H9 (cell line): ENCODE results near the gene GFY. TPM values are rescaled to one million over a fixed set of nuclear protein-coding genes. Genes with fewer than 3 reads are reported as not detected.

ENCODE experiments used
- DNase-seq: peaks from one replicate; pipeline ENCODE4 v3.0.0-alpha.2; 2017
- H2AFZ ChIP-seq: one replicate; pipeline ENCODE4 v1.6.1; 2013; ENCODE audit warnings: mild to moderate bottlenecking, low read length, control low read depth, moderate library complexity
- H2AK5ac ChIP-seq: 2 replicates; pipeline ENCODE4 v1.6.1; 2013; ENCODE audit warnings: low read length, control low read depth, mixed read lengths; ENCODE audit not compliant: insufficient read length
- H2BK120ac ChIP-seq: one replicate; pipeline ENCODE4 v1.6.1; 2013; ENCODE audit warnings: low read depth, mild to moderate bottlenecking, low read length, control low read depth, inconsistent platforms; ENCODE audit not compliant: poor library complexity, severe bottlenecking
- H2BK12ac ChIP-seq: 2 replicates; pipeline ENCODE4 v1.6.1; 2013; ENCODE audit warnings: low read length, control low read depth, mixed read lengths, low read depth; ENCODE audit not compliant: insufficient read length
- H2BK15ac ChIP-seq: 2 replicates; pipeline ENCODE4 v1.6.1; 2013; ENCODE audit warnings: low read depth, low read length, control low read depth
- H2BK20ac ChIP-seq: one replicate; pipeline ENCODE4 v1.6.1; 2013; ENCODE audit warnings: low read depth, mild to moderate bottlenecking, low read length, control low read depth, inconsistent platforms; ENCODE audit not compliant: poor library complexity, severe bottlenecking
- H2BK5ac ChIP-seq: 2 replicates; pipeline ENCODE4 v1.6.1; 2013; ENCODE audit warnings: low read length, control low read depth, mixed read lengths; ENCODE audit not compliant: insufficient read length
- H3K14ac ChIP-seq: 2 replicates; pipeline ENCODE4 v1.6.1; 2013; ENCODE audit warnings: low read length, control low read depth; ENCODE audit not compliant: insufficient read depth
- H3K18ac ChIP-seq: 2 replicates; pipeline ENCODE4 v1.6.1; 2013; ENCODE audit warnings: low read depth, mild to moderate bottlenecking, mixed read lengths, low read length, control low read depth; ENCODE audit not compliant: insufficient read length
- H3K23ac ChIP-seq: 2 replicates; pipeline ENCODE4 v1.6.1; 2013; ENCODE audit warnings: low read length, control low read depth, mixed read lengths, low read depth; ENCODE audit not compliant: insufficient read length
- H3K23me2 ChIP-seq: 2 replicates; pipeline ENCODE4 v1.6.1; 2013; ENCODE audit warnings: low read depth, mild to moderate bottlenecking, mixed read lengths, low read length, control low read depth; ENCODE audit not compliant: insufficient read length, poor library complexity, severe bottlenecking
- H3K27ac ChIP-seq: 2 replicates; pipeline ENCODE4 v1.5.1; 2013; ENCODE audit warnings: low read length, control low read depth, mixed read lengths, low read depth; ENCODE audit not compliant: insufficient read length
- H3K27me3 ChIP-seq: 2 replicates; pipeline ENCODE4 v1.6.1; 2013; ENCODE audit warnings: low read length, control low read depth, inconsistent platforms; ENCODE audit not compliant: insufficient read depth
- H3K4ac ChIP-seq: 2 replicates; pipeline ENCODE4 v1.6.1; 2013; ENCODE audit warnings: low read depth, mild to moderate bottlenecking, control low read depth, inconsistent platforms, low read length, moderate library complexity
- H3K4me1 ChIP-seq: 2 replicates; pipeline ENCODE4 v1.6.1; 2013; ENCODE audit warnings: low read length, control low read depth, inconsistent platforms; ENCODE audit not compliant: insufficient read depth
- H3K4me2 ChIP-seq: 2 replicates; pipeline ENCODE4 v1.6.1; 2013; ENCODE audit warnings: low read length, control low read depth, mixed read lengths; ENCODE audit not compliant: insufficient read length, insufficient read depth
- H3K56ac ChIP-seq: 2 replicates; pipeline ENCODE4 v1.6.1; 2013; ENCODE audit warnings: low read depth, mild to moderate bottlenecking, mixed read lengths, low read length, control low read depth; ENCODE audit not compliant: insufficient read length
- H3K79me1 ChIP-seq: 2 replicates; pipeline ENCODE4 v1.6.1; 2013; ENCODE audit warnings: low read depth, mild to moderate bottlenecking, moderate library complexity, low read length, control low read depth, inconsistent platforms; ENCODE audit not compliant: insufficient read depth, poor library complexity, severe bottlenecking
- H3K79me2 ChIP-seq: 2 replicates; pipeline ENCODE4 v1.6.1; 2013; ENCODE audit warnings: low read length, control low read depth, inconsistent platforms; ENCODE audit not compliant: insufficient read depth
- H3K9ac ChIP-seq: 2 replicates; pipeline ENCODE4 v1.6.1; 2013; ENCODE audit warnings: low read length, control low read depth, mixed read lengths; ENCODE audit not compliant: insufficient read length; ENCODE audit errors: extremely low read depth
- H3K9me3 ChIP-seq: one replicate; pipeline ENCODE4 v1.6.1; 2013; ENCODE audit warnings: low read depth, low read length, inconsistent platforms; ENCODE audit not compliant: control insufficient read depth
- H3T11ph ChIP-seq: one replicate; pipeline ENCODE4 v1.6.1; 2013; ENCODE audit warnings: mild to moderate bottlenecking, low read length, control low read depth, inconsistent platforms
- H4K20me1 ChIP-seq: one replicate; pipeline ENCODE4 v1.6.1; 2013; ENCODE audit not compliant: control insufficient read depth, insufficient read length, insufficient read depth
- H4K5ac ChIP-seq: 2 replicates; pipeline ENCODE4 v1.6.1; 2013; ENCODE audit warnings: low read depth, mild to moderate bottlenecking, mixed read lengths, low read length, control low read depth; ENCODE audit not compliant: insufficient read length
- H4K8ac ChIP-seq: replicated peaks from 2 replicates; pipeline ENCODE4 v1.6.1; 2013; ENCODE audit warnings: low read length, control low read depth, mixed read lengths, low read depth; ENCODE audit not compliant: insufficient read length
- H4K91ac ChIP-seq: 2 replicates; pipeline ENCODE4 v1.6.1; 2013; ENCODE audit warnings: low read depth, mild to moderate bottlenecking, moderate library complexity, mixed read lengths, low read length, control low read depth; ENCODE audit not compliant: insufficient read length
- H3K27ac Mint-ChIP-seq, 3 experiments: 2 replicates in 2 of 3; 3 replicates in 1 of 3; pipeline ENCODE4 v1.8.0; 2020 to 2021; ENCODE audit warnings: mixed read lengths in 3 of 3, mild to moderate bottlenecking in 1 of 3, moderate library complexity in 1 of 3
- H3K27me3 Mint-ChIP-seq: 2 replicates; pipeline ENCODE4 v1.8.0; 2021; ENCODE audit warnings: low read depth, mild to moderate bottlenecking, moderate library complexity, mixed read lengths
- H3K36me3 Mint-ChIP-seq, 3 experiments: 2 replicates in 2 of 3; 3 replicates in 1 of 3; pipeline ENCODE4 v1.8.0; 2020 to 2021; ENCODE audit warnings: low read depth in 3 of 3, mixed read lengths in 3 of 3; ENCODE audit not compliant: insufficient read depth in 1 of 3
- H3K4me1 Mint-ChIP-seq, 2 experiments: 2 replicates each; pipeline ENCODE4 v1.8.0; 2020; ENCODE audit warnings: mixed read lengths in 2 of 2
- H3K4me3 Mint-ChIP-seq, 2 experiments: 2 replicates in 1 of 2; 3 replicates in 1 of 2; pipeline ENCODE4 v1.8.0; 2020 to 2021; ENCODE audit warnings: mild to moderate bottlenecking in 2 of 2, mixed read lengths in 2 of 2, moderate library complexity in 1 of 2
- H3K9me3 Mint-ChIP-seq, 2 experiments: 2 replicates in 1 of 2; 3 replicates in 1 of 2; pipeline ENCODE4 v1.8.0; 2020; ENCODE audit warnings: mild to moderate bottlenecking in 2 of 2, mixed read lengths in 2 of 2, moderate library complexity in 1 of 2
- WGBS: extraction: QIAGEN DNeasy Blood & Tissue Kit; methylation state at CpG from one replicate; pipeline ENCODE4 v1.1.7; 2013; ENCODE audit warnings: missing lambda C conversion rate, low lambda C conversion rate, mixed read lengths; ENCODE audit not compliant: insufficient read length; ENCODE audit errors: extremely low coverage; 5-methylcytosine and 5-hydroxymethylcytosine counted together
- total RNA-seq: library from RNA; stranded (reverse); gene quantifications from 2 replicates; pipeline ENCODE4 v1.2.1, GENCODE V29; 2021
- TF ChIP-seq, protein P1 (sequence below): fragments of 200-600 bp; sonication (generic); conservative IDR thresholded peaks from 3 replicates; pipeline ENCODE4 v1.8.0; 2021; ENCODE audit warnings: antibody characterized with exemption, mild to moderate bottlenecking

The GFY gene
- total RNA-seq, 1 experiment from 2014 or later = 1.3 TPM

DNA sequence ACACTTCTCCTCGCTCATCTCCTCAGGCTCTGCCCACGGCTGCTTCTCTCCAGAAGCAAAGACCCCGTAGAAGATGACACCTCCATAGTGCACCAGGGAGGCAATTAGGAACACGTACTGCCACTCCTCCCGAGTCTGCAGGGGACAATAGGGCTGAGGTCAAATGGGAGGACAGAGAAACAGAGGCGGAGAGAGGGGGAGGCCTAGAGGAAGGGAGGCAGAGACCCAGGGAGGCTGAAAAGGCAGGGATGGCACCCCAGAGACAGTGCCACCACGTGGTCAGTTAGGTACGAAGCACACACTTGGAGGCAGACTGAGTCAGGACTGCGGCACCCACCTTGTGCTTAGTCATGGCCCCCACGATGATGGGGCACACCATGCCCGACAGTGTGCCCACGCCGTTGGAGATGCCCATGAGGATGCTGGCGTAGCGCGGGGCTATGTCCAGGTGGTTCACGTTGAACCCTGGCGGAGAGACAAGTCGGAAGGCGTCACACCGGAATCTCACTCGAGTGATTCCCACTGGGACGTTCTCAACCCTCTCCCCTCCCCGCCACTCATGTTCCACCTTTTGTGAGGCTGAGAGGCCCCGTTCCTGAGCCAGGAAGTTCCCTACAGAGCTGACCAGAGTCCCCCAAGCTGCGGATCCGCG is 5.6 kb downstream of the GFY start:
- no peak overlapping the region for H2BK120ac ChIP-seq
- H3K27me3 Mint-ChIP-seq = peaks cover 76% of the 10 kb centered on the region
- no peak overlapping the region for H3K27ac ChIP-seq
- H4K91ac ChIP-seq = no peak overlapping the region
- no peaks in the 10 kb centered on the region for H3K79me1 ChIP-seq
- no peak overlapping the region for H3T11ph ChIP-seq
- no peak overlapping the region for H4K5ac ChIP-seq
- H3K27ac Mint-ChIP-seq = no peak overlapping the region
- H3K79me2 ChIP-seq = no peaks in the 10 kb centered on the region
- no CpG with 5 or more reads among the region's 28 CpGs for WGBS
- no peaks in the 10 kb centered on the region for H4K20me1 ChIP-seq
- no peak overlapping the region for H3K56ac ChIP-seq
- no peaks in the 10 kb centered on the region for H3K9me3 ChIP-seq
- H2BK12ac ChIP-seq = no peak overlapping the region
- no peak overlapping the region for H2AK5ac ChIP-seq
- peaks cover 20% of the 10 kb centered on the region for H3K23me2 ChIP-seq
- DNase-seq = no peak
- no peaks in the 10 kb centered on the region; the same call in 1 of the 2 replicates for H3K4me1 ChIP-seq
- H3K9me3 Mint-ChIP-seq = peaks cover 4 to 5% of the 10 kb centered on the region in 2 experiments; a peak in 4 of 5 replicates
- H3K27me3 ChIP-seq = peaks cover 2% of the 10 kb centered on the region; the same call in 1 of the 2 replicates
- TF ChIP-seq, protein P1, sequence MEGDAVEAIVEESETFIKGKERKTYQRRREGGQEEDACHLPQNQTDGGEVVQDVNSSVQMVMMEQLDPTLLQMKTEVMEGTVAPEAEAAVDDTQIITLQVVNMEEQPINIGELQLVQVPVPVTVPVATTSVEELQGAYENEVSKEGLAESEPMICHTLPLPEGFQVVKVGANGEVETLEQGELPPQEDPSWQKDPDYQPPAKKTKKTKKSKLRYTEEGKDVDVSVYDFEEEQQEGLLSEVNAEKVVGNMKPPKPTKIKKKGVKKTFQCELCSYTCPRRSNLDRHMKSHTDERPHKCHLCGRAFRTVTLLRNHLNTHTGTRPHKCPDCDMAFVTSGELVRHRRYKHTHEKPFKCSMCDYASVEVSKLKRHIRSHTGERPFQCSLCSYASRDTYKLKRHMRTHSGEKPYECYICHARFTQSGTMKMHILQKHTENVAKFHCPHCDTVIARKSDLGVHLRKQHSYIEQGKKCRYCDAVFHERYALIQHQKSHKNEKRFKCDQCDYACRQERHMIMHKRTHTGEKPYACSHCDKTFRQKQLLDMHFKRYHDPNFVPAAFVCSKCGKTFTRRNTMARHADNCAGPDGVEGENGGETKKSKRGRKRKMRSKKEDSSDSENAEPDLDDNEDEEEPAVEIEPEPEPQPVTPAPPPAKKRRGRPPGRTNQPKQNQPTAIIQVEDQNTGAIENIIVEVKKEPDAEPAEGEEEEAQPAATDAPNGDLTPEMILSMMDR = peak; percentile 58
- H2AFZ ChIP-seq = no peak overlapping the region
- no peak overlapping the region for H3K14ac ChIP-seq
- H4K8ac ChIP-seq = no peak overlapping the region
- no peak overlapping the region for H2BK20ac ChIP-seq
- H3K4me2 ChIP-seq = no peak overlapping the region
- peak overlapping the region in 1 of 2 experiments; percentile 53; a peak in 2 of 5 replicates for H3K4me3 Mint-ChIP-seq
- H3K23ac ChIP-seq = no peak overlapping the region
- H2BK5ac ChIP-seq = no peak overlapping the region
- no peak overlapping the region for H2BK15ac ChIP-seq
- peaks cover 3 to 15% (median 6%) of the 10 kb centered on the region in 3 experiments for H3K36me3 Mint-ChIP-seq
- H3K18ac ChIP-seq = no peak overlapping the region
- no peak overlapping the region for H3K9ac ChIP-seq
- H3K4me1 Mint-ChIP-seq = peaks cover 41 to 78% of the 10 kb centered on the region in 2 experiments
- no peak overlapping the region for H3K4ac ChIP-seq
